IgD-negative memory B cell (primary cell): Measurements from ENCODE around the gene SULT2B1. TPM values are rescaled to one million over a fixed set of nuclear protein-coding genes. Genes with fewer than 3 reads are reported as not detected.

ENCODE experiments used
- H3K27ac Mint-ChIP-seq, 3 donors: one replicate each; pipeline ENCODE4 v1.8.0; 2020 to 2022; ENCODE audit warnings: mild to moderate bottlenecking in 3 of 3, mixed read lengths in 3 of 3, moderate library complexity in 1 of 3
- H3K27me3 Mint-ChIP-seq: one replicate; pipeline ENCODE4 v1.8.0; 2021; ENCODE audit warnings: mixed read lengths
- H3K36me3 Mint-ChIP-seq: one replicate; pipeline ENCODE4 v1.8.0; 2020; ENCODE audit warnings: mild to moderate bottlenecking, mixed read lengths
- H3K4me1 Mint-ChIP-seq, 3 donors: one replicate each; pipeline ENCODE4 v1.8.0; 2020 to 2022; ENCODE audit warnings: mixed read lengths in 3 of 3, mild to moderate bottlenecking in 1 of 3
- H3K4me3 Mint-ChIP-seq, 4 donors: one replicate each; pipeline ENCODE4 v1.8.0; 2020 to 2022; ENCODE audit warnings: mild to moderate bottlenecking in 4 of 4, mixed read lengths in 4 of 4, moderate library complexity in 3 of 4
- H3K9me3 Mint-ChIP-seq, 3 donors: one replicate each; pipeline ENCODE4 v1.8.0; 2020 to 2021; ENCODE audit warnings: mixed read lengths in 3 of 3, mild to moderate bottlenecking in 1 of 3
- polyA plus RNA-seq: library from polyadenylated mRNA; unstranded; fragments of 300-500 nt; fragmentation: Illumina TruSeq; gene quantifications from one replicate; pipeline ENCODE4 v1.2.3, GENCODE V29; 2021

The SULT2B1 gene
- polyA plus RNA-seq: not detected

DNA sequence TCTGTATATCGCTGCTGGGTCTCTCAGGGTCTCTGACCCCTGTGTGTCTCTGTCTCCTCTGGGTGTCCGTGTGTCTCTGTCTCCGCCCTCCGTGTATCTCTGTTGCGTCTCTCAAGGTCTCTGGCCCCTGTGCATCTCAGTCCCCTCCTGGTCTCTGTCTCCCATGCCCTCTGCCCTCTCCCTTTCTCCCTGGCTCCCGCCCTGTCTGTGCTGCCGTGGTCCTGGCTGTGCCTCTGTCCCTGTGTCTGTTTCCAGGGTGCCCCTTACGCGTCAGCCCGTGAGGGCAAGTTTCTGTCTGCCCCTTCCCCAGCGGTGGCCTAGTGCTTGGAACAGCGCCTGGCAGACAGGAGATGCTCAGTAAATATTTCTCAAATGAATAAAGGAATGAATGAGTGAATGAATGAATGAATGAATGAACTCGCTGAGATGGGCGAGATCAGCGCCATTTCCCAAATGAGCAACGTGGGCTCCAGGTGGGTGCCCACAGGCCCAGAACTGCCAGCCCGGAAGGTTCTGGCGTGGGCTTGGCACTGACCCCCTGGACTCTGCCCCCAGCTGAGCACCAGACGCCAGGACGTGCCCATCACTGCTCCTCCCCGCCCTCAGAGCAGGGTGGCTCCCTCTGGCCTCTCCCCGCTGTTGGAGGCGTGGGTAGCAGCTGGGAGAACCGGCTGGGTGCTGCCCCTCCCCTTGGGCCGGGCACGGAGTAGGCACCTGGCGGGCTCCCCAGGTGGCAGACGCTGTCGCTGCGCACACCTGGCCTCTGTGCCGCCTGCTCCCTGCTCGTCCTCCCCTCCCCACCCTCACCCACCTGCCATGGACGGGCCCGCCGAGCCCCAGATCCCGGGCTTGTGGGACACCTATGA is at the start of gene SULT2B1:
Gene SULT2B1 (plus strand): TSS at position 736 of the 866 bp plus-strand sequence. CDS start 81 bp downstream, at position 817.
- H3K27me3 Mint-ChIP-seq: peaks cover 14% of the 10 kb centered on the region
- H3K9me3 Mint-ChIP-seq: no peaks in the 10 kb centered on the region
- peaks cover 0 to 2% (median 0%) of the 10 kb centered on the region in 3 donors for H3K4me1 Mint-ChIP-seq
- no peaks in the 10 kb centered on the region for H3K36me3 Mint-ChIP-seq
- no peak within 1 kb of the TSS for H3K4me3 Mint-ChIP-seq
- H3K27ac Mint-ChIP-seq: no peak within 1 kb of the TSS

DNA sequence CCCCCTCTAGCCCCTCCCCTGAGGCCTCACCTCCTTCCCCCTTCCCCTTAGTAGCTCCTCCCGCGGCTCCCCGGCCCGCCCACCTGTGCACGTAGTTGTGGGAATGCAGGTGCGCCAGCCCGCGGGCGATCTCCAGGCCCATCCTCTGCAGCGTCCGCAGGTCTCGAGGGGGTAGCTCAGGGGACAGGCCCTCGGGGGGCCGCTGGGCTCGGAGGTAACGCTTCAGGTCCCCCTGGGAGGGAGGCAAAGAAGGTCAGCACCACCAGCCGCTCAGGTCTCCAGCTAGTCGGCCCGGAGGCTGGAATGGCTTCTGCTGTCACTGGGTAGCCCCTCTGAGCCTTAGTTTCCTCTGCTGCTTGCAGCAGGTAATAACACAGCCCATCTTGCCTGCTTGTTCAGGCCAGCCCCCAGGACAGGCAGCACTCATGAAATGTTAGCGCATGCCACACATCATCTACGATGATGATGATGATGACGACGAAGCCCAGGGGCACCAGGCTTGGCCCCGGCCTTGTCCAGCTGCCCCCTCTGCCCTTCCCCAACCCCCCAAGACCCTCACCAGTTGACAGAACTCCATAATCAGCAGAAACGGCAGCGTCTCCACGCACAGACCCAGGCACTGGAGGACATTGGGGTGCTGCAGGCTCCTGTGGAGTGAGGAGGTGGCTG is 49.5 kb upstream of the SULT2B1 start:
- Mint-ChIP-seq H3K36me3 (no peaks in the 10 kb centered on the region), H3K9me3 (no peaks in the 10 kb centered on the region), H3K4me1 (peaks cover 0 to 6% (median 5%) of the 10 kb centered on the region in 3 donors), H3K4me3 (peak overlapping the region in 3 of 4 donors; percentile 48 to 79 (median 60)), H3K27ac (no peak overlapping the region), H3K27me3 (peaks cover 7% of the 10 kb centered on the region)

DNA sequence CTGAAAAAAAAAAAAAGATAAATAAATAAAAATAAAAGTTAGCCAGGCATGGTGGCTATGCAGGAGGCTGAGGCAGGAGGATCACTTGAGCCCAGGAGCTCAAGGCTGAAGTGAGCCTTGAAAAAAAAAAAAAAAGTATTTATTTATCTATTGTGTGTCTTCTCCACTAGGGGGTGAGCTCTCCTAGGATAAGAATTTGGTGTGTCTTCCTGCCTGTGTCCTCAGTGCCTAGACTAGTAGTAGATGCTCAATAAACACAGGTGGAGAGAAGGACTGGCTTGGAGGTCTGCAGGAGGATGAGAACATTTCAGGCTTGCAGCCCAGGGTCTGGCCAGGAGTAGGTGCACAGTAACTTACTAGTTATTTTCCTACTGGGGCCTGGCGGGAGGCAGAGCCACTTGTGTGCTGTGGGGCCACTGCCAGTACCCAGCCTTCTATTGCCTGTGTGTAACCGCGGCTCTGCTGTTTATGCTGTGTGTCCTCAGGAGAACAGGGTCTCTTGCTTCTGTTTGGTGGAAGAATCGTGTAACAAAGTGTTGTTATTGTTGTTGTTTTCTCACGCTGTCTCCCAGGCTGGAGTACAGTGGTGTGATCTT is 45.7 kb upstream of the SULT2B1 start:
- no peaks in the 10 kb centered on the region for H3K36me3 Mint-ChIP-seq
- H3K27ac Mint-ChIP-seq: peak overlapping the region in 1 of 3 donors; percentile 3
- no peaks in the 10 kb centered on the region for H3K9me3 Mint-ChIP-seq
- peaks cover 10% of the 10 kb centered on the region for H3K27me3 Mint-ChIP-seq
- peaks cover 0 to 13% (median 5%) of the 10 kb centered on the region in 3 donors for H3K4me1 Mint-ChIP-seq
- H3K4me3 Mint-ChIP-seq: no peak overlapping the region

DNA sequence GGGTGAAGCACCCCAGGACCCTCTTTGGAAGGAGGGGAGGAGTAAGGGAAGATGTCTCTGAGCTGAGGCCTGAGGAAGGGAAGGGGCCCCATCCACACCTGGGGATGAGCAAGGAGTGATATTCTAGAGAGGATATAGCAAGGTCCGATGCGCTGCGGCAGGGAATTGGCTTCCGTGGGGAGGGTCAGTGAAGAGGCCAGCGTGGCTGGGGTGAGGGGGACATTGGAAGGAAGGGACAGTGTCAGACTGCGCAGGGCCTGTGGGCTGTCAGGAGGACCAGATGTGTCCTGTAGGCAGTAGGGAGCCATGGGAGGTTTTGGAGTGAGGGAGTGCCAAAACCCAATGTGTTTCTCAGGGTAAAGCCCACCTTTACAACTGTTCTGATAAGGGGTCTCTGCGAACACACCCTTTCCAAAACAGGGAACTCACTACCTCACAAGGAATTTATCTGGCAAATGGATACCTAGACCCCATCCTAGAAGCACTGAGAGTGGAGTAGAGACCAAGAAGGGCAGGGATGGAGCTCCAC is 44.0 kb upstream of the SULT2B1 start:
- H3K36me3 Mint-ChIP-seq: no peaks in the 10 kb centered on the region
- H3K27me3 Mint-ChIP-seq: peaks cover 10% of the 10 kb centered on the region
- peak overlapping the region in 2 of 4 donors; percentile 20 to 39 for H3K4me3 Mint-ChIP-seq
- no peak overlapping the region for H3K27ac Mint-ChIP-seq
- H3K9me3 Mint-ChIP-seq: no peaks in the 10 kb centered on the region
- peaks cover 0 to 11% (median 5%) of the 10 kb centered on the region in 3 donors for H3K4me1 Mint-ChIP-seq

DNA sequence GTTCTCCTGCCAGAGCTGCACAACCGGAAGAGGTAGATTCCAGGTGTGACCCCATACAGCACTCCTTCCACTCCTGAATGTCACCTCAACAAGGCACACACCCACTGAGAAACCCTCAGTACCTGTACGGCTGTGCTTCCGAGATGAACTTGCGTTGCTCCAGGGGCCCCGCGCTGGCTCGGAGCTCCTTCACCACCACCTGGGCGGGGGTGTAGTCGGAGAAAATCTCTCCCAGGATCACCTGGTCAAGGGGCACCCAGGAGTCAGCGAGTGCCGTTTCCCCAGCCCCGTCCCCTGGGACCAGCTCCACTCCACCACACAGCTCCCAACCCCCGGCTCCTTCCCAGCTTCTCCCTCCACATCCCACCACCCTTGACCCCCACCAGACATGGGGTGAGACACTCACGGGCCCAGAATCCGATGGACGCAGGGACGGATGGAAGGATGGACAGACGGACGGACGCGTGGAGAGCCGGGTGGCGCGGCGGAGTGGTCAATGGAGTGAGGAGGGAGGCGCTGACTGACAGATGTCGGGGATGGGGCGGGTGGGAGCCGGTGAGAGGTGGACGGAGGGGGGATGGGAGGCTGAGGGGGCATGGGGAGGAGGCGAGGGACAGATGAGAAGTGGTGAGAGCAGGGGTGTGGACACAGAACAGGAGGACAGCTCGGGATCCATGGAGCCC is 43.1 kb upstream of the SULT2B1 start:
- no peak overlapping the region for H3K27ac Mint-ChIP-seq
- H3K9me3 Mint-ChIP-seq: no peaks in the 10 kb centered on the region
- no peak overlapping the region for H3K4me3 Mint-ChIP-seq
- H3K36me3 Mint-ChIP-seq: no peaks in the 10 kb centered on the region
- peaks cover 2 to 9% (median 2%) of the 10 kb centered on the region in 3 donors for H3K4me1 Mint-ChIP-seq
- peaks cover 10% of the 10 kb centered on the region for H3K27me3 Mint-ChIP-seq

DNA sequence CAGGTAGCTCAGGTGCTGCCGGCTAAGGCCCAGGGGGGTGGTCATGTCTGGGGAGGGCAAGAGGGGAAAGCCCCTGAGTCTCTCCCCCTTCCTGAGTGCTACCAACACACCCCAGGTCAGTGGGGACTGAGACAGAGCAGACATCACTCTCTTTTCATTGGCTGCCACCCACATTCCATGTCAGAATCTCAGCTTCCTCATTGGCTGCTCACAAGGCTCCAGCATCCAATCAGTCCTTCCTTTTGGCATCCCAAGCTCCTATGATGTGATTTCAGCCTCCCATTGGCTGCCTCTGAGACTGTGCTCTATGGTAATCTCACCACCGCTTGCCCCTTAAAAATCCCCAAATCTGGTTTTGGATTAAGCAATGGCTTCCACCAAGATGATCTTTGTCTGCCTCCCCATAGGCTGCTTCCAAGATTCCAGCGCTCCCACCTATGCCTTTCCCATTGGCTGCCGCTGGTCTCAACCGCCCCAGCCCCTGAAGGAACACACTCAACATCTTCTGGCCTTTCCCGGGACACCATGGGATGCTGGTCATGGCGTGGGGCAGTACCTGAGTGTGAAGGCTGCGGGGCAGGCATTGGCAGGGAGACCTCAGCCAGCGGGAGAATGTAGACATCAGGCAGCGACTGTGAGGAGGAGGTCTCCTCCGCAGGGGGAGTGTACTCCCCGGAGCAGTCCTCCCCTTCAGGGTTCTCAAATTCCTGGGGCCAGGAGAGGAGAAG is 42.3 kb upstream of the SULT2B1 start:
- Mint-ChIP-seq H3K27ac (no peak overlapping the region), H3K4me1 (peaks cover 3 to 9% (median 5%) of the 10 kb centered on the region in 3 donors), H3K4me3 (peak overlapping the region in 1 of 4 donors; percentile 5), H3K36me3 (no peaks in the 10 kb centered on the region), H3K9me3 (no peaks in the 10 kb centered on the region), H3K27me3 (peaks cover 10% of the 10 kb centered on the region)

DNA sequence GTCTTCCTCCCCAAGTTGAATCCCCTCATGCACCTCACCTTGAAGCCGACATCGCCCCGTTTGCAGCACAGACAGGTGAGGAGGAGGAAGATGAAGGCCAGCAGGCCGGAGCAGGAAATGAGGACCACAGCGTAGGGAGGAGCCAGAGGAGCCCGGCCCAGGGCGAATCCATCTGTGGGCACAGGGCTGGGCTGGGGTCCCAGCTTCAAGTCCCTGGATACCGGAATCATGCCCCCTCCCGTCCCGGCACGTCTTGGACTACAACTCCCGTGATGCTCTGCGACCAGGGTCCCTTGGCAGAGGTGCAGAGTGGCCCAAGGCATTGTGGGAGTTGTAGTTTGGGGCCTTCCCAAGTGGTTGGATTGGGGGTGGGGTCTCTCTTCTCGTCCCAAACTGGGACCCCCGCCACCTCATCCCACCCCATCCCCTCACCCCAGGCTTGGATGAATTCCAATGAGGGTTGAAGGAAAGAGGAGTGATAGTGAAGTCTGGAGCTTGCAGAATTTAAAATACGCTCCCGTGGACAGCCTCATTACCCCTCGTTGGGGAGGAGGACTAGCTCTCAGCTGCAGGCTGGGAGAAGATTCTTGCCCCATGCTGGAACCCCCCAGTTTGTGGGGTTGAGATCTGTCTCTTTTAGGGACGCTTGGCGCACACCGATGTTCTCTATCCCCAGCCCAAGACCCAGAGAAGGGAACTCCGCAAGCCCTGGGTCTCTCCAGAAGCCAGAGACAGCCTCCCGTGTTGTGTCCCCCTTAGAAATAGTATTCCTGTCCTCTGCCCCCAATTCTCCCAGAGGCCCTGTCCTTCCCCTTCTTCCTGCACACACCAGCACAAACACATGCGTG is 41.3 kb upstream of the SULT2B1 start:
- H3K4me1 Mint-ChIP-seq: peaks cover 3 to 9% (median 5%) of the 10 kb centered on the region in 3 donors
- H3K9me3 Mint-ChIP-seq: no peaks in the 10 kb centered on the region
- peak overlapping the region; percentile 15 to 84 (median 74) for H3K4me3 Mint-ChIP-seq

DNA sequence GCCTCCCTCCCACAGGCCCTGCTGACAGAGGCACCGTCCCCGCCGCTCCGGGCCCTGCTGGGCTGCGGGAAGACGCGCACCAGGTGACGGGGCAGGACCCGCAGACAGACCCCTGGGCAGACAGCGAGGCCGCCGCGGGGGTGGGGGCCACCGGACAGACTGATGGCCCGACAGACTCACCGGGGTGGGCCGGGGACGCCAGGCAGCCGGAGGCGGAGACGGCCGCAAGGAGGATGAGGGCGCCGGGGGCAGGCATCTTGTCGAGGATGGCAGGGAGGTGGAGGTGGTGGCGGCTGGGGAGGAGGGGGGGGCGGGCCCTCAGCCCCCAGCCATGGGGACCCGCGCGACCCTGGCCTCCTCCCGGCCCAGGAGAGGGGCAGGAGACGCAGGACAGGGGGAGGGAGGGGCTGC is 40.6 kb upstream of the SULT2B1 start:
- Mint-ChIP-seq H3K27me3 (peaks cover 10% of the 10 kb centered on the region), H3K9me3 (no peaks in the 10 kb centered on the region), H3K4me1 (peaks cover 3 to 9% (median 5%) of the 10 kb centered on the region in 3 donors), H3K36me3 (no peaks in the 10 kb centered on the region), H3K27ac (no peak overlapping the region), H3K4me3 (peak overlapping the region in 1 of 4 donors; percentile 73)

More for the DNA sequence above, 41.3 kb upstream of the SULT2B1 start:
- H3K27me3 Mint-ChIP-seq: peaks cover 10% of the 10 kb centered on the region
- H3K27ac Mint-ChIP-seq: peak overlapping the region in 1 of 3 donors; percentile 46
- no peaks in the 10 kb centered on the region for H3K36me3 Mint-ChIP-seq

DNA sequence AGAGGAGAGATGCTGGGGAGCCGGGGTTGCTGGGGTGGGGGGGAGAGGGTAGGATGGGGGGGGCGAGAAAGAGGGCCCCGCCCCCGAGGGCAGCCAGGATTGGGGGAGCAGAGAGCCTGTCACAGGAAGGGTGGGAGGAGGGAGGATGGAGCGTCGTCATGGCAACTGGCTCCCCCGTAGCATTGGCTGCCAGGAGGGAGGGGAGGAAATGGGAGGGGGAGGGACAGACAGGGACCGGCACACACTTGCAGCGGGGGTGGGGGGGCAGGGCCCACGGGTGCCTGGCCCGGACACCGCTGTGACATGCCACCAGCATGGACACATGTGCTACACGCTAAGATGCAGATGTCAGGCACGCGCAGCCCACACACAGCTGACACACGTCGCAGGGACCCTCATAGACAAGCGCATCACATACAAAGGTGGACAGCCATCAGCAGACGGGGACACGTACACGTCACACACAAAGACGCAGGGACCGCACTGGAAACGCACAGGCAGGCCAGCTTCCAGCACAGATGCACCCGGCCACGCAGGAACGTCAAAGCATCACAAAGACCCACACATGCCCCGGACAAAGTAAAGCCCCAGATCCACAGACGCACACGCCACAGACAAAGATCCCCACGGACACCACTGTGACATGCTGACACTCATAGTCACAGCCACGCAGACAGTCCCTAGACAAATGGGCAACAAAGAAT is 40.0 kb upstream of the SULT2B1 start, which contains the start of gene LMTK3:
Gene LMTK3 (minus strand): TSS at position 36 of the 704 bp plus-strand sequence. CDS start 259 bp downstream, outside the sequence.
- Mint-ChIP-seq H3K36me3 (no peaks in the 10 kb centered on the region), H3K9me3 (no peaks in the 10 kb centered on the region), H3K4me3 (peak within 1 kb of the TSS; percentile 15 to 84 (median 74)), H3K27ac (no peak within 1 kb of the TSS), H3K4me1 (peaks cover 4 to 9% (median 5%) of the 10 kb centered on the region in 3 donors), H3K27me3 (peaks cover 10% of the 10 kb centered on the region)

DNA sequence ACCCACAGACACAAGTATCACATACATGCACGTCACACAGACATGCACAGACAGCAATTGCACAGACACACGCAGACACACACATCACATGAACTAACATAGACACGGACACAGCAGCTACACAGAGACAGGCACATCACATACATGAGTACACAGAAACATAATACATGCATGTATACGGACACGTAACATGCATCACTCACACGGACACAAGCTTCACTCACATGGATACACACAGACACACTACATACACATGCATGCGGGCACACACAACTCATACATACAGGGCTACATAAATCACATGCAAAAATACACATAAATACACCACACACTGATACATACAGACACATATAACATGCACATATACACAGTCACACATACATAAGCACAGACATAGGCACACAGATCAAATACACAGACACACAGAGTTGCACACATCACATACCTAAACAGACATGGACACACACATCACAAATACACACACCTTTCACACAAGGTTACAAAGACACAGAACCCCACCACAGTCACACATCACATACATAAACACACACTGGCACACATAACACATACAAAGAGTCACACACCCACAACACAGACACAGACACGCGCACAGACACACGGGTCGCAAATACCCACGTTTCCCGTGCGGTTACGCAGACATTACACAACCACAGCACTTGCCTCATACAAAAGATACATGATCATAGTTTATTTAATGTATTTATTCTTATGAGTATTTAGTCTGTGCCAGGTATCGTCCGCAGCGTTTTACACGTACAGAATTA is 39.3 kb upstream of the SULT2B1 start:
- no peaks in the 10 kb centered on the region for H3K36me3 Mint-ChIP-seq
- H3K9me3 Mint-ChIP-seq: no peaks in the 10 kb centered on the region
- H3K27me3 Mint-ChIP-seq: peaks cover 10% of the 10 kb centered on the region
- H3K27ac Mint-ChIP-seq: no peak overlapping the region
- H3K4me3 Mint-ChIP-seq: no peak overlapping the region
- H3K4me1 Mint-ChIP-seq: peaks cover 4 to 9% (median 5%) of the 10 kb centered on the region in 3 donors

DNA sequence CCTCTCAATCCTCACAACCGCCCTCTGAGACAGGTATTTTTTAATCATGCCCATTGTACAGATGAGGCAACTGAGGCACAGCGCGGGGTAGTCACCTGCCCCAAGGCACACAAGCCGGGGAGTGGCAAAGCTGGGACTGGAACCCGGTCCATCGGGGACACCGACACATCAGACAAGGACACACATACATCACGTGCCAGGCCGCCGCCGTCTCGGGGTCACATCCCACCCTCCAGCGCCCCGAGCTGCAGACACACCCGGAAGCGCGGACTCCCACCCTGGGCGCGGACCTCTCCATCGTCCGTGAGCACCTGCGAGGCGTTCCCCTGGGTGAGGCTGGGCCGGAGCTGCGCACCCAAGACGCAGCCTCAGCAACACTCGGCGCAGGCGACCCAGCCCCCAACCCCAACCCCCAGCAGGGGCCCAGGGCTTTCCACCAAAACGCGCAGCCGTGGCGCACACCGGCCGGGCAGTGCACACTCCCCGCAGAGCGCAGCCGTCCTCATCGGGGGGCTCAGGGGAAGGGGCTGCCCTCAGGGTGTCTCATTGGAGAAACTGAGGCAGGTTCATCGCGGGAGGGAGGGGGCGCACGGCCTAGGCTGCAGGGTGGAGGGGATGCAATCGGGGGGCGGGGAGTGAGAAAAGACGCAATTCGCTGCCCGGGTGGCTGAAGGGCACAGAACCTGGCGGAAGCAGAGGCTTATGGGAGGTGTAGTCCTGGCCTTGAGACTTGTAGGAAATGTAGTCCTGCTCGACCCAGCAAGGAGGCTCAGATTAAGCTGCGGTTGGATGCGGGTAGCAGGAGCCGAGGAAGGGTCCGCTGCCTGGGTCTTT is 38.5 kb upstream of the SULT2B1 start:
- peak overlapping the region in 2 of 3 donors; percentile 15 to 90 for H3K27ac Mint-ChIP-seq
- H3K36me3 Mint-ChIP-seq: no peaks in the 10 kb centered on the region
- H3K4me3 Mint-ChIP-seq: peak overlapping the region in 1 of 4 donors; percentile 73
- peaks cover 4 to 9% (median 5%) of the 10 kb centered on the region in 3 donors for H3K4me1 Mint-ChIP-seq
- peaks cover 10% of the 10 kb centered on the region for H3K27me3 Mint-ChIP-seq
- no peaks in the 10 kb centered on the region for H3K9me3 Mint-ChIP-seq
